ENCODE results near the gene SLAMF9. TPM values are rescaled to one million over a fixed set of nuclear protein-coding genes. Genes with fewer than 3 reads are reported as not detected.

Gene SLAMF9
- total and polyA plus RNA-seq, 11 donors = 0.24 to 0.88 TPM; not detected in 9

DNA sequence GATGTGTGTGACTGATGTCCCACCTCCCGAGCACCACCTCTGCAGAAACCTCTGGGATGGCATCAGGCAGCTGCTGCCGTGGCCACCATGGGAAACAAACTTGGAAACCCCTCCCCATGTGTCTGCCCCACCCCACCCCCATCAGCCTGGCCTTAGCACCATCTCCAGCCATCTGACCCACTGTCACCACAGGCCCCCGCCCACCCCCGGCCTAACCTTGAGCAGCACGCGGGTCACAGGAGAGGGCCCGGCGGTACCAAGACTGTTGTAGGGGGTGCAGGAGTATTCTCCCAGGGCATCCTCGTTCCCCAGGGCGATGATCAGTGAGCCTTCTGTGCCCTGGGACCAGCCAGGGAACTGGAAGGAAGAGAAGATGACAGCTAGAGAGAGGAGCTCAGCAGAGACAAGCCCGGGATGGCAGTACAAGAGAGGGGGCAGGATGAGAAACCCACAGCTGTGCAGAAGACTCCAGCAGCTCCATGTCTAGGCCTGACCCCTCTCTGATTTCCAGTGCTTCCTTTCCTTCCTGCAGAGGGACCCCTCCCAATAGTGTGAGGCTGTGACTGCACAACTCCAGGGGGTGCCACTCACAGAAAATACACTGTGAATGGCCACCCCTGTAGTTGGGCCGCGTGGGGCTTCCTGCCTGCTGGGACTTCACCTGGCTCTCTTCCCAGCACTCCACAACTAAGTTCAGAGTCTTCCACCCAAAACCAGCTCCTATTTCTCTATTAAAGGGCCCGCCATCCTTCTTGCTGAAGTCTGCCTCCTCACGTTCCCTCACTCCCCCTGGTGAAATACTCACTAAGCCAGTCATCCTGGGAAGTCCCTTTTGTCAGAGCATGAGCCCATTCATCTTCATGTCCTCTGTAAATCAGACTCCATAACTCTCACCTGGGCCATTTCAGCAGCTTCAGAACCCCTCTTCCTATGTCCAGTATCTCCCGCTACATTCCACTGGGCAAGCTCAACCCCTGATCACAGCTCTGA is 21.4 kb downstream of the SLAMF9 start:
- ATAC-seq = no peak
- H3K4me3 ChIP-seq = no peak overlapping the region
- no peaks in the 10 kb centered on the region for H3K36me3 ChIP-seq
- WGBS, 4 donors = 81 to 84% (median 83%) methylated on average over 16 of the region's 16 CpGs
- DNase-seq = no peak
- H3K4me1 ChIP-seq = peaks cover 0 to 19% (median 7%) of the 10 kb centered on the region in 12 donors
- no peak overlapping the region for H3K27ac ChIP-seq
- H3K9me3 ChIP-seq = no peaks in the 10 kb centered on the region
- peaks cover 0 to 6% (median 0%) of the 10 kb centered on the region in 9 donors for H3K27me3 ChIP-seq
- TF ChIP-seq, protein P1, sequence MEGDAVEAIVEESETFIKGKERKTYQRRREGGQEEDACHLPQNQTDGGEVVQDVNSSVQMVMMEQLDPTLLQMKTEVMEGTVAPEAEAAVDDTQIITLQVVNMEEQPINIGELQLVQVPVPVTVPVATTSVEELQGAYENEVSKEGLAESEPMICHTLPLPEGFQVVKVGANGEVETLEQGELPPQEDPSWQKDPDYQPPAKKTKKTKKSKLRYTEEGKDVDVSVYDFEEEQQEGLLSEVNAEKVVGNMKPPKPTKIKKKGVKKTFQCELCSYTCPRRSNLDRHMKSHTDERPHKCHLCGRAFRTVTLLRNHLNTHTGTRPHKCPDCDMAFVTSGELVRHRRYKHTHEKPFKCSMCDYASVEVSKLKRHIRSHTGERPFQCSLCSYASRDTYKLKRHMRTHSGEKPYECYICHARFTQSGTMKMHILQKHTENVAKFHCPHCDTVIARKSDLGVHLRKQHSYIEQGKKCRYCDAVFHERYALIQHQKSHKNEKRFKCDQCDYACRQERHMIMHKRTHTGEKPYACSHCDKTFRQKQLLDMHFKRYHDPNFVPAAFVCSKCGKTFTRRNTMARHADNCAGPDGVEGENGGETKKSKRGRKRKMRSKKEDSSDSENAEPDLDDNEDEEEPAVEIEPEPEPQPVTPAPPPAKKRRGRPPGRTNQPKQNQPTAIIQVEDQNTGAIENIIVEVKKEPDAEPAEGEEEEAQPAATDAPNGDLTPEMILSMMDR (IDR thresholded peaks at IDR 0.05) = no peak
- no peak for TF ChIP-seq POLR2A (IDR thresholded peaks at IDR 0.05)
- intact Hi-C loops (cut with DNase I) = loop anchor here in 2 of 10 donors (5.0 to 10.0 kb wide), 2 partner anchors 40 to 98 kb away; no protein-coding TSS in a partner anchor

DNA sequence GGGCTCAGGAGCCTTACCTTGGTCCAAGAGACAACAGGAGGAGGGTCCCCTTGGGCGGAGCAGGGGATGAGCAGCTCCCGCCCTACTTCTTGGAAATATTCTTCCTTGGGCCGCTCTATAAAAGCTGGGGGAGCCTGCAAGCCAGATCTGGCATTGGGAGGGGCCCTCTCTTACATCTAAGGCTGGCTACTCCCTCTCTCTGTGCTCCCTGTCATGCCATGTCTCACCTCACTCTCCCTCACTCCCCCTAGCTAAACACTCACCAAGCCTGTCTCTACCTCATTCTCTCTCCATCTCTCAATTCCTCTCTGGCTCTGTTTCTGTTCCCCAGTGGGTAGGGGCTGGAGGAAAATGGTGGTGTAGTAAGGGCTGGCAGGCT is 22.3 kb downstream of the SLAMF9 start:
- no peak for DNase-seq
- Histone ChIP-seq H3K9me3 (no peaks in the 10 kb centered on the region), H3K4me3 (no peak overlapping the region), H3K36me3 (no peaks in the 10 kb centered on the region), H3K27ac (no peak overlapping the region), H3K27me3 (peaks cover 0 to 3% (median 0%) of the 10 kb centered on the region in 9 donors), H3K4me1 (peaks cover 0 to 11% (median 3%) of the 10 kb centered on the region in 12 donors)
- ATAC-seq = no peak
- intact Hi-C loops (cut with DNase I) = loop anchor here in 2 of 10 donors (5.0 to 10.0 kb wide), 2 partner anchors 39 to 97 kb away; no protein-coding TSS in a partner anchor
- WGBS, 4 donors = 92 to 99% (median 95%) methylated on average over 3 of the region's 3 CpGs
- TF ChIP-seq, protein P1 (IDR thresholded peaks at IDR 0.05) = no peak
- no peak for TF ChIP-seq POLR2A (IDR thresholded peaks at IDR 0.05)

DNA sequence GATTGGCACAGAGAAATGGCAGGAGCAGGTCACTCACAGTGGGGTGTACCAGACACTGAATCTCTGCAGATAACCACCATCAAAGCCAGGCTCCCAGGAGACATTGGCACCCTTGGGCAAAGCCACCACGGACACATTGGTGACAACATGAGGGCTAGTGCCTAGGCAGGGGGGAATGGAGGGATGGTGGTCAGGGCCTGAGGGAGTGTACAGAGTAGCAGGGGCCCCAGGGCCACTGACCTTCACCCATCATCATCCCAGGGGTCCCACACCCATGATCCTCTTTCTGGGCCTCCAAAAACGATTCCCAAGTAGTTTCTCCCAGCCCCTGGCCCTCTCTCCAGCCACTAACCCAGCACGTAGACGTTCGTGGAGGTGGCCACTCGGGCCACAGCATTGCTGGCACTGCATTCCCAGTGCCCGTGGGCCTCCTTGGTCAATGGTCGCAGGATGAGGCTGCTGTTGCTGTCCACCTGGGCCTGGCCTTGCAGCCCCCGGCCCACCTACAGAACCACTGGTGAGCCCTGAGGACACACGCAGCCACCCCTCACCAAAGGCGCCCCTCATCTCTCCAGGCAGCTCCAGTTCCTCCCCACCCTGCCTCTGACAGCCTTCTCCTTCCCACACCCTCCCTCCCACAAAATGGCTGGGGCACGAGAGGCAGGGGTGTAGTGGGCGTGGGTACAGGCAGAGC is 22.8 kb downstream of the SLAMF9 start:
- ATAC-seq = no peak
- Histone ChIP-seq H3K4me3 (no peak overlapping the region), H3K9me3 (no peaks in the 10 kb centered on the region), H3K4me1 (peaks cover 0 to 9% (median 5%) of the 10 kb centered on the region in 12 donors), H3K36me3 (no peaks in the 10 kb centered on the region), H3K27me3 (no peaks in the 10 kb centered on the region), H3K27ac (no peak overlapping the region)
- 89 to 94% (median 93%) methylated on average over 4 to 13 of the region's 13 CpGs for WGBS, 4 donors
- TF ChIP-seq POLR2A (IDR thresholded peaks at IDR 0.05) = no peak
- TF ChIP-seq, protein P1 (IDR thresholded peaks at IDR 0.05) = no peak
- no peak for DNase-seq
- intact Hi-C loops (cut with DNase I) = loop anchor here in 2 of 10 donors (5.0 to 10.0 kb wide), 2 partner anchors 39 to 96 kb away; no protein-coding TSS in a partner anchor
